GM19438 (cell line): ENCODE results near the gene RNF181.
"Not testable (repeated sequence)": the region's sequence is repeated elsewhere in the genome, so short reads cannot be mapped to it uniquely, and the experiment has no call there.

Experiments used
- ATAC-seq: cut with Tn5 transposase; IDR thresholded peaks from one replicate; pipeline ENCODE4 v1.9.1; 2021; ENCODE audit warnings: low read depth; ENCODE audit not compliant: unreplicated experiment

Gene RNF181, protein sequence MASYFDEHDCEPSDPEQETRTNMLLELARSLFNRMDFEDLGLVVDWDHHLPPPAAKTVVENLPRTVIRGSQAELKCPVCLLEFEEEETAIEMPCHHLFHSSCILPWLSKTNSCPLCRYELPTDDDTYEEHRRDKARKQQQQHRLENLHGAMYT

DNA sequence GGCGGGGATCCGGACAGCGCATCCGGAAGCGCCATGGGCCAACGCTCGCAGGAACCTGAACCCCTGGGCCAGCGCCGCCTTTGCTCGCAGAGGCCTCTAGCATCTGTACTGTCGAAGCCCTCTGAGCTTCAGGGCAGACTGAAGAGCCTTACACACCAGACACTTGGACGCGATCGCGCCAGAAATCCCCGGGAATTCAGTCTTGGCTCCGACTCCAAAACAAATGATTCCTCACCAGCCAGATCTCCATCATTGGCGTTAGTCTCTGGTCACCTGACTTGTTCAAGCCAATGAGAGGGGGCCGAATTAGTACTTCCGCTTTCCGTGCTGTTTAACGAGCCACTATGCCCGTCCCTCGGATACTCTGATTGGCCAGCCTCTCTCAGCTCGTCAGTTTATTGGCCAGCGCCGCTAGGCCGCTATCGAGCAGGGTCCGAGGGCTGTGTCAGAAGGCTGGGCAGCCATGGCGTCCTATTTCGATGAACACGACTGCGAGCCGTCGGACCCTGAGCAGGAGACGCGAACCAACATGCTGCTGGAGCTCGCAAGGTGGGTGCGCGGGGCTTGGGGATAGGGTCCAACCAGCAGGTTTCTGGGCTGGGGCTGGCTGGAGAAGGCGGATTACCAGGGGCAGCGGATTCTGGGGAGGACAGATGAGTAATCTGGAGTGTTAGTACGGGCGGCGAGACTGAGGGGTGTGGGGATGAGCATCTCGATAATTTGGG lies at the start of gene RNF181:
RNF181 (plus strand) TSS at position 445 of the 725 bp plus-strand sequence; CDS start at position 464, 19 bp downstream.
- peak; percentile 98 for ATAC-seq

DNA sequence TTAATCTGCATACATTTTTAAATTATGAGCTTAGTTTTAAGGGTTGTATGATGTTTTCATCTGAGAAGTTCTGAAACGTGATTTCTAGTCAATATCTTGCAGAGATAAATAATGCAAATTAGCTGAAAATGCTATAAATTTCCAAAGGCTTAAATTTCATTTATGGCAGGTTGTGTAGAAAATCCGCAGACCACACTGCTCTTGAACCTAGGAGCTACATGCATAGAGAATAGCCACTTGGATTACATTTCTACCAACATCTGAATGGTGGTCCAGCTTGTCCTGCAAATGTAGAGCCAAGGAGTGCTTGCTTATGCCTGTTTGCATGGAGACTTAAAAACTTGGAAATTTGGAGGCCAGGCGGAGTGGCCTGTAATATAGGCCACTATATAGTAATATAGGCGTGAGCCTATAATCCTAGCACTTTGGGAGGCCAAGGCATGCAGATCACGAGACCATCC lies 49.7 kb upstream of the RNF181 start:
- ATAC-seq: no peak

DNA sequence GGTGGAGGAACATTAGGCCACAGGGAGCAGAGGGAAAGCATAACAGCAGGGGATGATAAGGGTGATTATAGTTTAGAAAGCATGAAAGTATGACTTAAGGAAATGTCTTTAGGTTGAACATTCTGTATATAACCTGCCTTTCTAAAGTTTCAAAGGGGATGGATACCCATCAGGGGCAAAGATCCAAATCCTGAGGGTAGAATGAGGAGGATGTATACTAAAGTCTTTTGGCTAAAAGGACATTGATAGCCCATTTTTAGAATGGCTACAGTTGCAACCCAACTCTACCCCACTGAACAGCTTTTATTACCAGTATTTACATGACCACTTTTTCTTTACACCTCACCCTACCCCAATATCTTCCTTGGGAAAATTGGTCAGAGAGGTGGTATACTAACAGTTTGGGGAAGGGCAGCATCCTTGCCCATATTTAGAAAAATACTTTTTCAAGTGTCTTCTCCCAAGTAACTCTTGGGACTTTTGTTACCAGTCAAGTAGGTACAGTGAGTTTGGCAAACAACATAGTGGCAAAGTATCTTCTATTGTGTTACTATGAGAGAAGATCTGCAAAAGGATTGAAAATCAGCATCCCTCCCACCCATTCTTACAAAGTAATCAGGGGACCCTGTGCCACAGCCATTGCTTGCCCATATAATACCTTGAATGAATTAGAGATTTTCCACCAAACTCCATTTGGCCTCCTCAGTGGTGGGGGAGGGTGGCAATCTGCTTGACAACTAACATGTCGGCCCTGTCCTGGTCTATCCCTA lies 48.3 kb upstream of the RNF181 start:
- no peak for ATAC-seq

DNA sequence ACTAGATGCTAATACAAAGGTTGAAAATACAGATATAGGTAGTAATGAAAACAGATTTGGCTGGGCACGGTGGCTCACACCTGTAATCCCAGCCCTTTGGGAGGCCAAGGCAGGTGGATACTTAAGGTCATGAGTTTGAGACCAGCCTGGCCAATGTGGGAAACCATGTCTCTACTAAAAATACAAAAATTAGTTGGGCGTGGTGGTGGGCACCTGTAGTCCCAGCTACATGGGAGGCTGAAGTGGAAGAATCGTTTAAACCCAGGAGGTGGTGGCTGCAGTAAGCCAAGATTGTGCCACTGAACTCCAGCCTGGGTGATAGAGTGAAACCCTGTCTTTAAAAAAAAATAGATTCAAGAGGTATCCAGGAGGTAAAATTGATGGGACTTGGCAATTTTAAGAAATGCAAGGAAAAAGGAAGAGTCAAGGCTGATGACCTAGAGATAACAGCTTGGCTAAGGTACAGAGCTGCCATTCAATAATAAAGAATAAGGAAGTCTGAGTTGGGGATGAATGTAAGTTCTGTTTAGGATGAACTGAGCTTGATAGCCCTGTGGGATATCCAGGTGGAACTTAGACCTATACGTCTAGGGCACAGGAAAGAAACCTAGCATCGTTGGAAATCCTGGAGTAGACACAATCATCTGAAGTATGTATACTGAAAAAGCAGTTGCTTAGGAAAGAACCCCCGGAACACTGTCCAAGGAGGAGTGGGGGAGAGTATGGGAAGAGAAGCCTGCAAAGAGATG lies 47.5 kb upstream of the RNF181 start:
- ATAC-seq: no peak

DNA sequence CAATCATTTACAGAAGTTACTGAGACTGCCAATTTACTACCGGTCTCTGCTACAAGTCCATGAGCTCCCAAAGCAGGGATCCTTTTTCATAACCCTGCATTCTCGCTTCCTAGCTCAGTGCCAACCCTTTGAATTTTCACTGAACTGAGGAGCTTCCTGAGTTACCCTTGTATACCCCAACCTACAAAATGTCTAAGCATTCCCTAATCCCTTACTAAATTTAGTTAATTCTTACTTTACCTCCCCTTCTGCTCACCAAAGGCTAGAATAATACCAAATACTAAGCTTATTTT lies 47.0 kb upstream of the RNF181 start:
- no peak for ATAC-seq

DNA sequence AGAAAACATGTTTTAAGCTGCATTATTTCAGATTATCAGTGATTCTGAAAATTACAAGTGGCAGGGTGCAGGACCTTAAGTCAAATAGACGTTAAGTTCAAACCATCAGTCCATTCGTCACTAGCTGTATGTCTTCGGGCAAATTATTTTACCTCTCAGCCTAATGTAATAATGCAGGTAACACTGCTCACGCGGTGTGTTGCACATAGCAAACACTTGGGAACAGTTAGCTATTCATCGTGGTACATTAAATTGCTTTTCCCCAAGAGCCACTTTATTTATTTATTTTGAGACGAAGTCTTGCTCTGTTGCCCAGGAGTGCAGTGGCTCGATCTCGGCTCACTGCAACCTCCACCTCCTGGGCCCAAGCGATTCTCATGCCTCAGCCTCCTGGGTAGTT lies 46.5 kb upstream of the RNF181 start:
- ATAC-seq: no peak

DNA sequence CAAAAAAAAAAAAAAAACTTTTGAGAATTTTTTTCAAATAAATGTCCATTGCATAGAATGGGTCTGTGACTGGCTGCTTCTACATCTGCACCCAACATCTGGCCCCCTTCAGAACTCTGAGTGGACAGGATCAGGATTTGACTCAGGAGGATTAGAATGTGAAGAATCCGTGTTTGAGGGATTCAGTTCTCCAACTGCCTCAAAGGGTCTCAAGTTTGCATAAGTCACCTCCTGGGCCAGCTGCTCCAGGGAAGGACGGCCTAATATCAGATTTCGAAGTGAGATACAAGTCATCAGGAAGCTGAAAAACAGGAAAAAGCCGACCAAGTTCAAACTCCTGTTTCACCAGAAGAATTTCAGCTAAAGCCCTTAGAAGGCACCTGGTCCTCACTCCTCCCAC lies 45.7 kb upstream of the RNF181 start:
- ATAC-seq: no peak

DNA sequence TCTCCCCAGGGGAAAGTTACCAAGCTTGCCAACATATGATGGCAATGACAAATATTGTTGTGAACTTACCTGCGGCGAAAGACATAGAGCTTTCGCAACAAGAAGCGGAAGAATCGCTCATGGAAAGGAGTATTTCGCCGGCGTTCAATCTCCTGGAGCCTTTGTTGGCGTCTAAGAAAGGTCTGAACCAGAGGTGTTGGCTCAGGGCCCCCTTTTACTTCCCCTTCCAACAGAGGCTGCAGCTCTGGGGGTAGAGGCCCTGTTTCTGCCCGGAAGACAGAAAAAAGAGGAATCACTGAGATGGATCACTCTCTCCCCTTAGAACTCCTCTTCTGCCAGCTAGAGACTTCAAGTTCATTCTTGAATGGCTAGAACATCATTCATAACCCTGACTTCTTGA lies 45.1 kb upstream of the RNF181 start:
- ATAC-seq: no peak

DNA sequence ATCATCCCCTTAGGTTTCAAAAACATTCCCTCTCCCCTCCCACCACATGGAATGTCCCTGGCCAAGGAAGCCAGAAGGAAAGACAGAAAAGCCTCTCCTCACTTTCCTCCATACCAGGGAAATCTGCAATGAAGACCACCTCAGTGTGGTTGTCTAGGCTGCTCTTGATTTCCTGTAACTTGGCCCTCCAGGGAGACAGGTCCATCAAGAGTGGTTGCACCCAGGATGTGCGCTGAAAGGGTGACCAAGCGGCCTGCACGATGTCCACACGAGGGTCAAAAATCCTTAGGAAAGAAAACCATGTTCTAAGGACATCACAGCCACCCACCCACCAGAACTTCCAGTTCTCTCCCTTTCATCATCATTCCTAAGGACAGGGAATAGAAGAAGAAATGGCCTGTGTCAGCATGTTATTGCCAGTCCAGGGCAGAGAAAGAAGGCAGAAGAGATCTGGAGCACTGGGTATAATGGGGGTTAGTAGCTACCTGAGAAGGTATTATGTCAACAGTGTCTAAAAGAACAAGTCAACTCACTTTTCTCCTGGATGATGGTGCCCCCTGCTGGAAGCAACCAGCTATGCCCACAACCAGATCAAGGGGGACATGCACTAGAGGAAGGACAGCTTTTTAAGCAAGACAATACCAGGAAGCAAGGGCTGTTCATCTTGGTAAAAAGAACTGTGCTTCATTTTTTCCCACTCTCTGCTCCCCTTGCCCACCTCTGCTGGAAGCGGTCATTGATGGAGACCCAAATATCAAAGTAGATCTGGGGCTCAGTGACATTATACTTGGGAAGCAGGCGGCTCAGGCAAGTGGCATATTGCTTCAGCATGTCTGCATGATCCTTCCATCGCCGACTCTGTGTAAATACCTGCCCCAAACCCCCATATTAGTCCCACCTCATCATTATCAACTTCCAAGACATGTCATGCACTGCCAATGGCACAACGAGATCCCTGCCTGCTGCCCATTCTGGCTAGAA lies 43.6 kb upstream of the RNF181 start:
- ATAC-seq: peak; percentile 70

DNA sequence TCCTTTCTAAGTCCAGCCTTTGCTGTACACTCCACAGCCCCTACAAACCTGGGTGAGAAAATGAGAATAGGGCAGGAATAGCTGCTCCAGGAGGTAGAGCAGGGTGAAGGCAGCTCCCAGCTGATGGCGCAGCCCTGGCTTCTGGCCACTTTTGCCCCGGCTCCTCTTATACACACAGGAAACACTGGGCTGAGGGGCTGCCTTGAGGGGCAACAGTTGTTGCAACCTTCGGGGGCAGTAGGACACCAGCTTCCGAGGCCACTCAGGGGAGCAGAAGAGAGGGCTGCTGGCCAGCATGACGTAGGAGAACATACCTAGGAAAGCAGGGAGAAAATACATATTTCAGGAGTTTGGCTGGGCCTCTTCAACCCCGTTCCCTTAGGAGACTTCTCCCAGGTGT lies 42.4 kb upstream of the RNF181 start:
- no peak for ATAC-seq

DNA sequence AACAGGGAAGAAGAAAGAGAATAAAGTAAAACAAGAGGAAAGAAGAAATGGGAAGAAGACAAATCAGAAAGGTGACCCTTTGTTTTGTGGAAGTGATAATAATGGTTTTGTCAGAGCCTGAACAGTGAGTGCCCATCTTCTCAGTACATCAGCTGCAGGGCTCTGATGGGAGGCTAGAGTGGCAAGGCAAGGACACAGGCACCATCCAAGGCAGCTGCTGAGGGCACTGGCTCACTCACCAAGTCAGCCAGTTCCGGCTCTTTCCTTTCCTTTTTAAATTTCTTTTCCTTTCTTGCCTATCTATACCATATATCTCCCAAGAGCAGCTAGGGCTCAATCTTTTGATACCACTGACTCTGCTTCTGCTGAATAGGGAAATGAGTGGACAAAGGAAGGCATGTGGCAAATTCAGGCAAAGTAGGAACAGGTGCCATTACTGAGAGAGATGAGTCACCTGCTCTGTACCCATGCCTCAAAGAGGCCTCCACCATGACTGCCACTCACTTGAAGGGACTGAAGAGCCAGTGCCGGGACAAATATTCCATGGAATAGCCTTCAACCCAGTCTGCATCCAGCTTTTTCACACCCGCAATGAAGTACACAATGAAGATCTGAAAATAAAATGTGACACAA lies 40.4 kb upstream of the RNF181 start:
- no peak for ATAC-seq

DNA sequence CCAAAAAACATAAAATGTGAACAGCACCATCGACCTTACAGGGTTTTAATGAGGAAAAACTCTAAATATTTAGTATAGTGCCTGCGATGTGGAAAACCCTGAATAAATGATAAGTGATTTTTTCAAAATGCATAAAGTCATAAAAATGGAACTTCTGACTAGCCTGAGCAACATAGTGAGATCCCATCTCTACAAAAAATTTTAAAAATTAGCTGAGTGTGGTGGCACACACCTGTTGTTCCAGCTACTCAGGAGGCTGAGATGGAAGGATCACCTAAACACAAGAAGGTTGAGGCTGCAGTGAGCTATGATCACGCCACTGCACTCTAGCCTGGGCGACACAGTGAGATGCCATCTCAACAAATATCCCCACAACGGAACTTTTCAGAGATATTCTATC lies 38.4 kb upstream of the RNF181 start:
- ATAC-seq: no peak

DNA sequence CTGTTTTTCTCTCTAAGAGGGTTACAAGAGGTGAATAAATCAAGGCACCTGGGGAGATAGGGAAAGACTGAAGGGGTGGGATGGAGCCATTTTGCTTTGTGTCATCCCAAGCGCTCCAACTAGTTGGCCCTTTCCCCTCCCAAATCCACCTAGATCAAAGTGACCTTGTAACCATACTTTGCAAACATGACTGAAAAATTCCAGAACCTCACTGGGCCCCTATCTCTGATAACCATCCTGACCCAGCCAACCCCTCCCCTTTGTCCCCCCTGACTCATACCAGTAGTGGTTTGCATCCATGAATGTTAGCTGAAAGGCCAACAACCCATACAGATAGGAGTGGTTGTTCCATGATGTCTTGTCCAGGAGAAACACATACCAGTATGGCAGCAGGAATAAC lies 37.4 kb upstream of the RNF181 start:
- ATAC-seq: no peak

DNA sequence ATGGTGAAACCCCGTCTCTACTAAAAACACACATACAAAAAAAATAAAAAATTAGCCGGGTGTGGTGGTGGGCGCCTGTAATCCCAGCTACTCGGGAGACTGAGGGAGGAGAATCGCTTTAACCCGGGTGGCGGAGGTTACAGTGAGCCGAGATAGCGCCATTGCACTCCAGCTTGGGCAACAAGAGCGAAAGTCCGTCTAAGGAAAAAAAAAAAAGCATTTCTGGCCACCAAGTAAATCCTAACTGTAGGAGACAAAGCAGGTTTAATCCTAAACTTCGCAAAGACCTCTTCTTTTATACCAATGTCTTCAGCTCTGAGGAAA lies 35.2 kb upstream of the RNF181 start:
- not testable (repeated sequence) for ATAC-seq

DNA sequence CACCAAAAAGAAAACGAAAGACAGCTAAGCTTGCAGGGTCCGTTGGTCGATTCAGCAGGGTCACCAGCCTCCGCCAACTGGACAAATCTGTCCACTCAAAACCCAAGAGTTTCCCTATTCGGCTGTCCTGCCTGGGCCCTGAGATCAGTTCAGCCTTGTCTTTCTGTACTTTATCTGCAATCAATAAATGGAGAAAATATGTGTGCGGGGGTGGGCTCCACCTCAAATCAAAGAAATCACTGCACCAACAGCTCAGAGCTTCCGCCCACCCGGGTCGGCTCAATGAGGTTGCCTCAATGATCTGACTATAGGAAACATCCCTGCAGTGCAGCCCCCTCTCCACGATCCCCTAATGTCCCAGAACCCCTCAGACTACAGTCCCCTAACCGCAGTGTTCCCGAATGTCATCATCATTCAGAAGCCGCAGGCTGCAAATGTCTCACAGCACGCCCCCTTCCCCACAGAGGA lies 34.7 kb upstream of the RNF181 start:
- peak; percentile 5 for ATAC-seq

DNA sequence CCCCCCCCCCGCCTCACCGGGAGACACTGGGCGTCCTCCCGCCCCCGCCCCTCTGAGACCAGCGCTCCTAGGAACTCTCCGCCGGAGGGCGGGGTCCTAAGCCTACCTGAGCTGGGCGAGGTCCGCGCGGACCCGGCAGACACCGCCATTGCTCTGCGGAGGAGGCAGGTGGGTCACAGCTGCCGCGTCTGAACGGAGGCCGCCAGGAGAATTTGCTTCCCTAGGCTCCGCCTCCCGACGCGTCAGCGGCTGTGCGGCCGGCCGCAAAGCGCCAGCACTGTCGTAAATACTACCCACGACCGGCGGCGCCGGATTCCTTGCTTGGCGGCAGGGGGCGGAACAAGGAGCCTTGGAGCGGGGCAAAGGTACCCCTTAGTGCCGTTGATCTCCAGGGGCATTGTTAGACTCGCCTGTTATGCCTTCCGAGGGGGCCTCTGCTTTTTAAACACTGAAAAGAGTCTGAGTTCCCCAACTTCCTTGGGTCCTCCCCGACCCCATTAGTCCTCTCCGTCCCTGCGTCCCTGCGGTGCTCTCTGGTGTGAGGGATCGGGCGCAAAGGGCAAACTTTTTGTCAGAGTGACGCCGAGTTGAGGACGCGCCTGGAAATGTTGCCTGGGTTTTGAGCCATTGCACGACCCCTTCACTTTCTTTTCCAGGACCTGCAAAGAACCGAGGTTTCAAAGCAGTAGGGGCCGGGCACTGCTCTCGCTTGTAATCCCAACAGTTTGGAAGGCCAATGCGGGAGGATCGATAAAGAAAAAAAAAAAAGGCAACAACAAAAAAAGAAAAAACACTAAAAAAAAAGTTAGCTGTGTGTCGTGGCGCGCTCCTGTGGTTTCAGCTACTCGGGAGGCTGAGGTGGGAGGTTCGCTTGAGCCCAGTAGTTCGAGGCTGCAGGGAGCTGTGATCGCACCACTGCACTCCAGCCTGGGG lies 34.0 kb upstream of the RNF181 start, which contains the start of gene GGCX:
GGCX (minus strand) TSS at position 214 of the 933 bp plus-strand sequence; CDS start at position 149, 65 bp downstream.
- peak; percentile 90 for ATAC-seq

DNA sequence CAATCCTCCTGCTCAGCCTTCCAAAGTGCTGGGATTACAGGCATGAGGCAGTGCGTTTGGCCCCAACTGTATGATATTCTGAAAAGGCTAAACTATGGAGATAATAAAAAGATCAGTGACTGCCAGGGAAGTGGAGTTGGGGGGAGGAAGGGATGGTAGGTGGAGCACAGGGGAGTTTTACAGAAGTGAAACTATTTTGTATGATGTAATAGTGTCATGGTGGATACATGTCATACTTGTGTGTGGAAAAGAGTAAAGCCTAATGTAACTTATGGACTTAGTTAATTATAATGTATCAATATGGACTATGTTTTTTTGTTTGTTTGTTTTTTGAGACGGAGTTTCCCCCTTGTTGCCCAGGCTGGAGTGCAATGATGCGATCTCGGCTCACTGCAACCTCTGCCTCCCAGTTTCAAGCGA lies 31.4 kb upstream of the RNF181 start:
- no peak for ATAC-seq

DNA sequence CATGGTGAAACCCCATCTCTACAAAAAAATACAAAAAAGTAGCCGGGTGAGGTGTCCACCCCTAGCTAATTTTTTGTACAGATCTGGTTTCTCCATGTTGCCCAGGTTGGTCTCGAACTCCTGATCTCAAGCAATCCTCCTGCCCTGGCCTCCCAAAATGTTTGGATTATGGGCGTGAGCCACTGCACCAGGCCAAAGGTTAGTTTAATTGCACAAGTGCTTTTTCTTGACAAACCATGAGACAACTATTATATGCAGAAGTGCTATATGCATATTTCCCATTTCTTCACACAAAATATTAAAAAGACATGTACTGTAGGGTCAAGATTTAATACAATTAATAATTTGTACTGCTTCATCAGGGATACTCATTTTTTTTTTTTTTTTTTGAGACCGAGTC lies 29.3 kb upstream of the RNF181 start:
- no peak for ATAC-seq
